Peyer's patch (tissue), 4 donors: ENCODE results near the gene IFT22.

Experiments used
- POLR2A ChIP-seq, 2 donors: fragments of 450-650 bp; IDR thresholded peaks; one replicate each; pipeline ENCODE4 v1.5.1; 2017; ENCODE audit warnings: antibody characterized with exemption in 2 of 2, mild to moderate bottlenecking in 2 of 2, moderate library complexity in 2 of 2
- TF ChIP-seq, protein P1 (sequence below), 6 experiments: fragments of 450-650 bp in 4 of 6; fragments of 200-600 bp in 2 of 6; sonication (generic) in 1 of 6; IDR thresholded peaks; one replicate each; pipeline ENCODE4 v1.5.1; 2017 to 2019; ENCODE audit warnings: antibody characterized with exemption in 6 of 6, mild to moderate bottlenecking in 3 of 6, moderate library complexity in 1 of 6

DNA sequence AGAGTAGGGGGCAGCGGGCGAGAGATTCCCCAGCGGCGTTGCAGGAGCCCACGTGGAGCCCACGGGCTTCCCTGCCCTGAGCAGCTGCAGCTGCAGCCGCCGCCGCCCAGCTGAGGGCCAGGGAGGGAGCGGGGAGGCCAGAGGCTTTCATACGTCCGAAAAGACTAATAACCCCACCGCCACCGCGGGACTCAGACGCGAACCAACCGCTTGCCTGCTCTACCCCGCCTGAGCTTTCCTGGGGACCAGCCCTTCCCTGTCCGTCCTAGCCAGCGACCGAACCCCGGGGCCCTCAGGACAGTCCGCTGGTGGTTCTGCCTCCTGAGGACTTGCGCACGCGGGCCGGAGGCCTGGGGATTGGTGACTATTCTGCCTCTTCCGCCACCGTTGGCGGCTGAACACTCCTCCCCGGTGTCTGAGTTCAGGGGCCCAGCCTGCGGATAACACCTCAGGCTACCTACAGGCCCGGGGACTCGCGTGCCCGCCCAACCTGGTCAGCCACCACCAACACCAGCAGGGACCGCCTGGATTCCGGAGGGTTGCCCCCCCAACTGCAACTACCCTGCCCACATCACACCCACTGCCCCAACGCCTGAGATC is 18.4 kb downstream of the IFT22 start:
- TF ChIP-seq, protein P1, sequence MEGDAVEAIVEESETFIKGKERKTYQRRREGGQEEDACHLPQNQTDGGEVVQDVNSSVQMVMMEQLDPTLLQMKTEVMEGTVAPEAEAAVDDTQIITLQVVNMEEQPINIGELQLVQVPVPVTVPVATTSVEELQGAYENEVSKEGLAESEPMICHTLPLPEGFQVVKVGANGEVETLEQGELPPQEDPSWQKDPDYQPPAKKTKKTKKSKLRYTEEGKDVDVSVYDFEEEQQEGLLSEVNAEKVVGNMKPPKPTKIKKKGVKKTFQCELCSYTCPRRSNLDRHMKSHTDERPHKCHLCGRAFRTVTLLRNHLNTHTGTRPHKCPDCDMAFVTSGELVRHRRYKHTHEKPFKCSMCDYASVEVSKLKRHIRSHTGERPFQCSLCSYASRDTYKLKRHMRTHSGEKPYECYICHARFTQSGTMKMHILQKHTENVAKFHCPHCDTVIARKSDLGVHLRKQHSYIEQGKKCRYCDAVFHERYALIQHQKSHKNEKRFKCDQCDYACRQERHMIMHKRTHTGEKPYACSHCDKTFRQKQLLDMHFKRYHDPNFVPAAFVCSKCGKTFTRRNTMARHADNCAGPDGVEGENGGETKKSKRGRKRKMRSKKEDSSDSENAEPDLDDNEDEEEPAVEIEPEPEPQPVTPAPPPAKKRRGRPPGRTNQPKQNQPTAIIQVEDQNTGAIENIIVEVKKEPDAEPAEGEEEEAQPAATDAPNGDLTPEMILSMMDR (IDR thresholded peaks at IDR 0.05) = no peak
- no peak for TF ChIP-seq POLR2A (IDR thresholded peaks at IDR 0.05)
